Kidney (tissue), 14 donors: ENCODE measurements around the gene CCL5. TPM values are rescaled to one million over a fixed set of nuclear protein-coding genes. Genes with fewer than 3 reads are reported as not detected.

ENCODE experiments used
- DNase-seq, 5 donors: peaks; one replicate each; pipeline ENCODE4 v3.0.0-alpha.2; 2013 to 2020
- FAIRE-seq: peaks from 2 replicates; lab custom pipeline; 2012; peaks lifted over from hg19 to GRCh38; lab: Jason Lieb, UNC
- H3K27ac ChIP-seq, 2 donors: one replicate each; pipeline ENCODE4 v1.7.0; 2013; ENCODE audit warnings: low read depth in 2 of 2, low read length in 2 of 2, inconsistent platforms in 1 of 2
- H3K27me3 ChIP-seq: one replicate; pipeline ENCODE4 v1.7.1; 2013; ENCODE audit warnings: low read length, inconsistent platforms; ENCODE audit not compliant: control insufficient read depth, insufficient read depth
- H3K36me3 ChIP-seq, 3 donors: one replicate each; pipeline versions ENCODE4 v1.7.0 to v1.7.1; 2013; ENCODE audit warnings: low read length in 3 of 3, control low read depth in 1 of 3, inconsistent platforms in 1 of 3; ENCODE audit not compliant: insufficient read depth in 3 of 3, control insufficient read depth in 2 of 3
- H3K4me1 ChIP-seq, 3 donors: one replicate each; pipeline versions ENCODE4 v1.7.0 to v1.7.1; 2013; ENCODE audit warnings: low read length in 3 of 3, inconsistent platforms in 1 of 3, low read depth in 1 of 3; ENCODE audit not compliant: control insufficient read depth in 2 of 3, insufficient read depth in 2 of 3
- H3K4me3 ChIP-seq, 3 donors: one replicate each; pipeline versions ENCODE4 v1.7.0 to v1.8.1; 2013; ENCODE audit warnings: low read length in 3 of 3, control low read depth in 1 of 3, inconsistent platforms in 1 of 3
- H3K9ac ChIP-seq, 3 donors: one replicate each; pipeline versions ENCODE4 v1.7.0 to v1.7.1; 2013; ENCODE audit warnings: low read length in 3 of 3, control low read depth in 1 of 3, inconsistent platforms in 1 of 3
- H3K9me3 ChIP-seq, 3 donors: one replicate each; pipeline versions ENCODE4 v1.7.0 to v1.7.1; 2013; ENCODE audit warnings: low read length in 3 of 3, control low read depth in 1 of 3, inconsistent platforms in 1 of 3; ENCODE audit not compliant: control insufficient read depth in 2 of 3, insufficient read depth in 1 of 3
- CTCF ChIP-seq: IDR thresholded peaks from 3 replicates; pipeline ENCODE4 v1.5.1; 2012; ENCODE audit warnings: mild to moderate bottlenecking, moderate library complexity, borderline replicate concordance; ENCODE audit not compliant: insufficient read depth; ENCODE audit errors: extremely low read depth
- intact Hi-C: fragments of 100-400 bp; cut with DNase I; formaldehyde crosslinking; loops from one replicate; pipeline ENCODE4 v1.11.1; 2022
- polyA plus RNA-seq: library from polyadenylated mRNA; stranded (reverse); fragments of 350-450 nt; fragmentation: Illumina TruSeq; extraction: RNeasy Lipid Tissue Mini Kit (QIAGEN cat#74804); gene quantifications from one replicate; pipeline ENCODE4 v1.2.3, GENCODE V29; 2014; ENCODE audit warnings: low read depth, low replicate concordance; ENCODE audit not compliant: insufficient read depth
- total RNA-seq: library from RNA; stranded (reverse); fragmentation: NEBNext Ultra II Directional; extraction: Animal tissue kit (Norgen Biotek cat#: 25700); gene quantifications from one replicate; pipeline ENCODE4 v1.2.1, GENCODE V29; 2021
- donor health status: control.
- donor health status: control.
- donor health status: control.
- donor health status: control.
- donor health status: control.
- donor health status: DM: yes; HTN: yes; CAD: no.
- donor health status: Normal renal cell carcinoma (clear cell type).

Gene CCL5
- total and polyA plus RNA-seq, 2 donors from 2014 or later, result 4.2 to 10.3 TPM

GRCh38 chr17:35868737-35869136 is 11.4 kb downstream of the CCL5 start, which contains the start of gene HEATR9:
TSS of gene HEATR9 (minus strand) at chr17:35868891. CDS start at chr17:35868742, 149 bp downstream.
- Histone ChIP-seq H3K9ac (no peak within 1 kb of the TSS), H3K27me3 (no peaks in the 10 kb centered on the region), H3K4me3 (no peak within 1 kb of the TSS), H3K27ac (no peak within 1 kb of the TSS), H3K36me3 (peaks cover 0 to 3% (median 0%) of the 10 kb centered on the region in 3 donors), H3K4me1 (no peaks in the 10 kb centered on the region), H3K9me3 (no peaks in the 10 kb centered on the region)
- intact Hi-C loops, result no loop called here
- no peak for TF ChIP-seq CTCF
- DNase-seq (no peak), FAIRE-seq (no peak)

GRCh38 chr17:35867574-35867973 is 12.6 kb downstream of the CCL5 start:
- H3K9ac ChIP-seq, result no peak overlapping the region
- no peak for DNase-seq
- no peaks in the 10 kb centered on the region for H3K9me3 ChIP-seq
- H3K27me3 ChIP-seq, result no peaks in the 10 kb centered on the region
- peaks cover 0 to 3% (median 0%) of the 10 kb centered on the region in 3 donors for H3K36me3 ChIP-seq
- intact Hi-C loops, result no loop called here
- TF ChIP-seq CTCF, result no peak
- FAIRE-seq, result no peak
- H3K4me1 ChIP-seq, result no peaks in the 10 kb centered on the region
- H3K4me3 ChIP-seq, result no peak overlapping the region
- H3K27ac ChIP-seq, result no peak overlapping the region

- H3K4me3 ChIP-seq, result no peak overlapping the region
- intact Hi-C loops, result no loop called here
- no peaks in the 10 kb centered on the region for H3K4me1 ChIP-seq
- no peak overlapping the region for H3K27ac ChIP-seq
- FAIRE-seq (no peak), DNase-seq (no peak)
- H3K9ac ChIP-seq, result no peak overlapping the region
- peaks cover 0 to 3% (median 0%) of the 10 kb centered on the region in 3 donors for H3K36me3 ChIP-seq
- no peak for TF ChIP-seq CTCF
- no peaks in the 10 kb centered on the region for H3K9me3 ChIP-seq
- H3K27me3 ChIP-seq, result no peaks in the 10 kb centered on the region
Measured at GRCh38 chr17:35866341-35866950, 13.7 kb downstream of the CCL5 start.
